HCT116 (cell line): Measurements from ENCODE around the gene HIPK3.

ENCODE experiments used
- TCF7L2 ChIP-seq: IDR thresholded peaks from 2 replicates; pipeline ENCODE4 v1.7.0; 2011; ENCODE audit warnings: borderline replicate concordance, inconsistent platforms; ENCODE audit not compliant: insufficient read depth, insufficient read length; ENCODE audit errors: extremely low read depth
- ZFX ChIP-seq: fragments of 450-650 bp; IDR thresholded peaks from 2 replicates; pipeline ENCODE4 v1.6.1; 2017
- TF ChIP-seq, protein P1 (sequence below), 3 experiments: fragments of 200-600 bp in 1 of 3; sonication (generic) in 1 of 3; IDR thresholded peaks in 2 of 3; conservative IDR thresholded peaks in 1 of 3; 2 replicates each; pipeline ENCODE4 v1.5.1; 2012 to 2017; ENCODE audit warnings: low read depth in 2 of 3, low read length in 2 of 3, antibody characterized with exemption in 1 of 3, borderline replicate concordance in 1 of 3, control low read depth in 1 of 3, mild to moderate bottlenecking in 1 of 3, mixed read lengths in 1 of 3, mixed run types in 1 of 3, moderate library complexity in 1 of 3; ENCODE audit not compliant: insufficient read depth in 1 of 3
- TF ChIP-seq, protein P2 (sequence below): IDR thresholded peaks from 2 replicates; pipeline ENCODE4 v1.6.1; 2012; ENCODE audit warnings: low read depth

DNA sequence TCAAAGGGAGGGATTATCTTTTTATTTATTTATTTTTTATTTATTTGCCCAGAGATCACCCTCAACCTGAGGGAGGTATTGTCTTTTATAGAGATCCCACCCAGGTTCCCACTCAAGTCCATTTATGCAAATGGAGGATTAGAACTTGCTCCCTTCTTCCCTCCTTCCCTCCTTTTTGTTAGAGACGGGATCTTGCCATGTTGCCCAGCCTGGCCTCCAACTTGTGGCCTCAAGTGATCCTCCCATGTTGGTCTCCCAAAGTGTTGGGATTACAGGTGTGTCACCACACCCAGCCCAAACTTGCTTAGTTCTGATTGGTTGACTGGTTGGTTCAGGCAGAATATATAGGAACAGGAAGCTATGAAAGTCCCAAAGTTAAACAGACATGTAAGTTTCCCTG is 51.9 kb downstream of the HIPK3 start:
- TF ChIP-seq, protein P1, sequence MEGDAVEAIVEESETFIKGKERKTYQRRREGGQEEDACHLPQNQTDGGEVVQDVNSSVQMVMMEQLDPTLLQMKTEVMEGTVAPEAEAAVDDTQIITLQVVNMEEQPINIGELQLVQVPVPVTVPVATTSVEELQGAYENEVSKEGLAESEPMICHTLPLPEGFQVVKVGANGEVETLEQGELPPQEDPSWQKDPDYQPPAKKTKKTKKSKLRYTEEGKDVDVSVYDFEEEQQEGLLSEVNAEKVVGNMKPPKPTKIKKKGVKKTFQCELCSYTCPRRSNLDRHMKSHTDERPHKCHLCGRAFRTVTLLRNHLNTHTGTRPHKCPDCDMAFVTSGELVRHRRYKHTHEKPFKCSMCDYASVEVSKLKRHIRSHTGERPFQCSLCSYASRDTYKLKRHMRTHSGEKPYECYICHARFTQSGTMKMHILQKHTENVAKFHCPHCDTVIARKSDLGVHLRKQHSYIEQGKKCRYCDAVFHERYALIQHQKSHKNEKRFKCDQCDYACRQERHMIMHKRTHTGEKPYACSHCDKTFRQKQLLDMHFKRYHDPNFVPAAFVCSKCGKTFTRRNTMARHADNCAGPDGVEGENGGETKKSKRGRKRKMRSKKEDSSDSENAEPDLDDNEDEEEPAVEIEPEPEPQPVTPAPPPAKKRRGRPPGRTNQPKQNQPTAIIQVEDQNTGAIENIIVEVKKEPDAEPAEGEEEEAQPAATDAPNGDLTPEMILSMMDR (IDR thresholded peaks at IDR 0.05 in 2 of 3, conservative IDR thresholded peaks at IDR 0.05 in 1 of 3; ENCODE audit: borderline replicate concordance in 1 of 3, insufficient read depth in 1 of 3, low read depth in 2 of 3, low read length in 2 of 3), result no peak
- no peak for TF ChIP-seq TCF7L2
- TF ChIP-seq, protein P2, sequence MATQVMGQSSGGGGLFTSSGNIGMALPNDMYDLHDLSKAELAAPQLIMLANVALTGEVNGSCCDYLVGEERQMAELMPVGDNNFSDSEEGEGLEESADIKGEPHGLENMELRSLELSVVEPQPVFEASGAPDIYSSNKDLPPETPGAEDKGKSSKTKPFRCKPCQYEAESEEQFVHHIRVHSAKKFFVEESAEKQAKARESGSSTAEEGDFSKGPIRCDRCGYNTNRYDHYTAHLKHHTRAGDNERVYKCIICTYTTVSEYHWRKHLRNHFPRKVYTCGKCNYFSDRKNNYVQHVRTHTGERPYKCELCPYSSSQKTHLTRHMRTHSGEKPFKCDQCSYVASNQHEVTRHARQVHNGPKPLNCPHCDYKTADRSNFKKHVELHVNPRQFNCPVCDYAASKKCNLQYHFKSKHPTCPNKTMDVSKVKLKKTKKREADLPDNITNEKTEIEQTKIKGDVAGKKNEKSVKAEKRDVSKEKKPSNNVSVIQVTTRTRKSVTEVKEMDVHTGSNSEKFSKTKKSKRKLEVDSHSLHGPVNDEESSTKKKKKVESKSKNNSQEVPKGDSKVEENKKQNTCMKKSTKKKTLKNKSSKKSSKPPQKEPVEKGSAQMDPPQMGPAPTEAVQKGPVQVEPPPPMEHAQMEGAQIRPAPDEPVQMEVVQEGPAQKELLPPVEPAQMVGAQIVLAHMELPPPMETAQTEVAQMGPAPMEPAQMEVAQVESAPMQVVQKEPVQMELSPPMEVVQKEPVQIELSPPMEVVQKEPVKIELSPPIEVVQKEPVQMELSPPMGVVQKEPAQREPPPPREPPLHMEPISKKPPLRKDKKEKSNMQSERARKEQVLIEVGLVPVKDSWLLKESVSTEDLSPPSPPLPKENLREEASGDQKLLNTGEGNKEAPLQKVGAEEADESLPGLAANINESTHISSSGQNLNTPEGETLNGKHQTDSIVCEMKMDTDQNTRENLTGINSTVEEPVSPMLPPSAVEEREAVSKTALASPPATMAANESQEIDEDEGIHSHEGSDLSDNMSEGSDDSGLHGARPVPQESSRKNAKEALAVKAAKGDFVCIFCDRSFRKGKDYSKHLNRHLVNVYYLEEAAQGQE, result no peak
- TF ChIP-seq ZFX, result no peak
